Stimulated activated CD4-positive, alpha-beta T cell treated with anti-CD3 and anti-CD28 coated beads, Interleukin-4, amount 100 ng/mL, for 1 hour (primary cell): ENCODE data around the gene NT5C.
A peak's percentile ranks its signal among the peaks of the same experiment; 100 is the strongest.

Source experiments
- DNase-seq: peaks from one replicate; pipeline ENCODE4 v3.0.0-alpha.2; 2020

The NT5C gene

GRCh38 chr17:75090871-75091854, 40.4 kb downstream of the NT5C start:
- DNase-seq: no peak

DNA sequence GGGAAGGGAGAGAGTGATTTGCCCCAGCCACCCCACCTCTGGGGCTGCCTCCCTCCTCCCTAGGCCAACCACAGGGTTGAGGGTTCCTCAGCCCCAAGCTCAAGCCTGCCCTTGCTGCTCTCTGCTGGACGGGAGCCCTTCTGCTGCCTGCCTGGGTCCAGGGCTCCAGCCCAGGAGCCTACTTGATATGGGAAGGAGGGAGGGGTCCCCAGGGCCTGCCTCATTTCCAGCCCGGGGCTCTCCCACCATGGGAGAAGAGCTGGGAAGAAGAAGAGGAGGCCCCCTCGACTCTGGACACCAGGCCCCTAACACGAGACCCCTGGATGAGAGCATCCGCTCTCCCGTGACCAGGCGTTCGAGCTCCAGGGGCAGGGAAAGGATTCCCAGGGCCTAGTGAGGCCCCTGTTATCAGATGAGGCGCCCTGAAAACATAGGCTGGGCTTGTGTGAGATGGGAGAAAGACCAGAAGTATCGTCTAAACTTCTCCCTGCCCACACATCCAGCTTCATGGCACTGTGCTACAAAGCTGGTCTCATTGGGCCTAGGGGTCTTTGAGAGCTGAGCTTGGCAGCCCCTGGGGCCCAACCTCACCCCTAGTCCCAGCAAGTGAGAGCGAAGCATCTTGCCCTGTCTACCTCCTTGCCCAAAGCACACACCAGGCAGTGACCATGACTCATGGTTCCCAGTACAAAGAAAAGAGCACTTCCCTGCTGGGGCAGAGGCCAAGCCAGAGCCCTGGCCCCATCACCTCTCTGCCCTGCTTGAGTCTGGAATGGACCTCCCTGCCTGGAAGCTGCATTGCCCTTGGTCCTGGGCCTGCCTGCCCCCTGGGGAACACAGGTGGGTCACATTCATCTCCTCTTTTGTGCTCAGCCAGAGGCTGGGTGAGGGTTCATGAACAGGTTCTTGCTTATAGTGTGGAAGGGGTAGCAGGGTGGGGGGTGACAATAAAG, 42.8 kb downstream of the NT5C start:
- no peak for DNase-seq

GRCh38 chr17:75087558-75088453, 43.7 kb downstream of the NT5C start, which contains the start of gene SLC16A5:
TSS of gene SLC16A5 (plus strand) at chr17:75087954. CDS start at chr17:75093637, 5,683 bp downstream.
- peak; percentile 46 for DNase-seq

- DNase-seq: no peak
These were observed 44.4 kb downstream of the NT5C start for GRCh38 chr17:75087182-75087557.

- no peak for DNase-seq
These were observed 44.9 kb downstream of the NT5C start for GRCh38 chr17:75086496-75087181.

DNA sequence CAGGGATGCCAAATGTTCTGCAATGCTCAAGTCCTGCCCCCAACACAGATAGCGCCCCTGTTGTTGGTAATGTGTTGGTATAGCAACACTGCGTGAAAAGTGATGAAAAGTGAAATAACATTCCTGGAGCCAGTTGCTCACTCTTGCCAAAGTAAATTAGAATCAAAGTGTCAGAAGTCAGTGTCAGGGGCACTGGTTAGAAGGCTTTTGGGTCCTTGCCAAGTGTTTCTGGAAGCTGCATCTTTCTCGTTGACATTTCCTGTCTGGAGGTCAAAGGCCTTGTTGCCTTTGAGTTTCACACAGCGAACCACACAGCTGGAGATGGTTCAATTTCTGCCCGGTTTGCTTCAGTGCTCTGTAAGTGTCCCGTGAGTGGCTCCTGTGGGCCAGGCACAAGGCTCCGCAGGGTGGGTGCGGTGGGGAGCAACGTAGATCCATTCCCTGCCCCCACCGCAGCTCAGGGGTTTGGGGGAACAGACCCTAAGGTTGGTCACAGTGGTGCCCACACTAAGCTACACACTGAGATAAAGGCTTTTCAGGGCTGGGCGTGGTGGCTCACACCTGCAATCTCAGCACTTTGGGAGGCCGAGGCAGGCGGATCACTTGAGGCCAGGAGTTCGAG, 47.4 kb downstream of the NT5C start:
- DNase-seq: no peak

DNA sequence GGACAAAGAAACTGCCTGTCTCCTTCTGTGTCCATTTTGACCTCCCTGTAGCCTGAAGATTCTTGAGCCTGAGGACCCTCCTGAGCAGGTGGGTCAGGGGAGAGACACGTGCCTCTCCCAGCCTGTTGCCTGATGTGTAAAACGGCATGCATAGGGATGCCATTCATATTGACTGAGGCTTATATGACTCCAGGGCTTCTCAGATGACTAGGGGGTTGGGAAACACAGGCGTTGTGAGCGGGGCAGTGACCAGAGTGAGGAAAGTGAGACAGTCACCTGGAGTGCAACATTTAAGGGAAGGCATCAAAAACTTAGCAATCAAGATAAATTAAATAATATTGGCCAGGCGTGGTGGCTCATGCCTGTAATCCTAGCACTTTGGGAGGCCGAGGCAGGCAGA, 48.9 kb downstream of the NT5C start:
- no peak for DNase-seq

DNA sequence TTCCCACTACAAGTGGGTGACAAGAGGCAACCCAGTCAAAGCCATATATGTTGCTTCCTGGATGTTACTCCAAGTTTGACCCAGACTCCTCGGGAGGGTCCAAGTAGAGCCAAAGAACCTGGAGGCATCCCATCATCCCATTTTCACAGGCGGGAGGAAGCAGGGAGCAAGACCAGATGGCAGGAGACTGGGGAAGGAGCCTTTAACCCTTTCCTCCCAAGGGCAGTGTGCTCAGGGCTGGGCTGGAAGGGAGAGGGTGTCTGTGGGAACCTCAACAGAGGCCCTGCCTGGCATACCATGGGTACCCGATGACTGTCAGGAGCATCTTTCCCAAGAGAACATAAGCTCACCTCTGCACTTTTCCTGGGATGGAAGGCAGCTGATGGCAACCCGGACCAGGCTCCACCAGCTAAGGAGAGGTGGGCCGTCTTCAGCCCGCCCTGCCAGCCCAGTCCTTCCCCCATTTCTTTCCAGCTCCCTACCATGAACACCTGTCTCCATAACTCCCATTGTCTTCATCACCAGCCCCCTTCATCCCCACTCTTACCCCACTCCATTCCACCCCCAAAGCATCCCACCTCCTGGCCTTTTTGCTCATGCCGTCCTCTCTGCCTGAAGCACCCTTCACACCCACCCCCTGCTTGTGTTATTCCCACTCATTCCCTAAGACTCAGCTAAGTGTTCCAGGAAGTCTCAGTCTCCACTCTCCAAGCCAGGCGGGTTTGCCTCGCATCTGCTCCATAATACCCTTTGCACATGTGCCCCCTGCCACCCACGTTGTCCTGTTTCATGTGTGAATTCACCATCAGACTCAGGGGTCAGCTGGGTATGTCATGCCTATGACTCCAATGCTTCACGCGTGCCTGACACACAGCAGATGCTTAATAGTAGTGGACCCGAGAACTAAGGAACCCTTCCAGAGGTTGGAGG, 49.7 kb downstream of the NT5C start:
- no peak for DNase-seq
